ENCODE results near the gene NPM3.

The NPM3 gene

GRCh38 chr10:101782811-101783735, at the start of gene NPM3:
TSS of gene NPM3 (minus strand) at chr10:101783446. CDS start at chr10:101783390, 56 bp downstream.
- in situ Hi-C loops (cut with MboI; ENCODE audit: low sequenced_read_pairs): loop anchor here (25.0 kb wide), 1 partner anchor 171 kb away; no protein-coding TSS in a partner anchor

GRCh38 chr10:101832325-101832771, 49.1 kb upstream of the NPM3 start:
- in situ Hi-C loops (cut with MboI; ENCODE audit: low sequenced_read_pairs): loop anchor here (25.0 kb wide), 1 partner anchor 180 kb away; no protein-coding TSS in a partner anchor

GRCh38 chr10:101831169-101831811, 48.0 kb upstream of the NPM3 start:
- in situ Hi-C loops (cut with MboI; ENCODE audit: low sequenced_read_pairs): loop anchor here (25.0 kb wide), 1 partner anchor 181 kb away; no protein-coding TSS in a partner anchor

GRCh38 chr10:101830322-101831168, 47.3 kb upstream of the NPM3 start:
- in situ Hi-C loops (cut with MboI; ENCODE audit: low sequenced_read_pairs): loop anchor here (25.0 kb wide), 1 partner anchor 182 kb away; no protein-coding TSS in a partner anchor

- in situ Hi-C loops (cut with MboI; ENCODE audit: low sequenced_read_pairs): loop anchor here (25.0 kb wide), 1 partner anchor 183 kb away; no protein-coding TSS in a partner anchor
These were observed 46.5 kb upstream of the NPM3 start for GRCh38 chr10:101829561-101830315.

- in situ Hi-C loops (cut with MboI; ENCODE audit: low sequenced_read_pairs): loop anchor here (25.0 kb wide), 1 partner anchor 183 kb away; no protein-coding TSS in a partner anchor
These were observed 45.7 kb upstream of the NPM3 start for GRCh38 chr10:101828766-101829551.

- in situ Hi-C loops (cut with MboI; ENCODE audit: low sequenced_read_pairs): loop anchor here (25.0 kb wide), 1 partner anchor 184 kb away; no protein-coding TSS in a partner anchor
These were observed 44.8 kb upstream of the NPM3 start for GRCh38 chr10:101827919-101828600.

GRCh38 chr10:101826852-101827434, 43.7 kb upstream of the NPM3 start:
- in situ Hi-C loops (cut with MboI; ENCODE audit: low sequenced_read_pairs): loop anchor here (25.0 kb wide), 1 partner anchor 185 kb away; no protein-coding TSS in a partner anchor

GRCh38 chr10:101824736-101825135, 41.5 kb upstream of the NPM3 start:
- in situ Hi-C loops (cut with MboI; ENCODE audit: low sequenced_read_pairs): loop anchor here (25.0 kb wide), 1 partner anchor 188 kb away; no protein-coding TSS in a partner anchor

GRCh38 chr10:101818872-101819633, 35.8 kb upstream of the NPM3 start:
- in situ Hi-C loops (cut with MboI; ENCODE audit: low sequenced_read_pairs): no loop called here

GRCh38 chr10:101818119-101818871, 35.0 kb upstream of the NPM3 start, which contains the start of gene OGA:
TSS of gene OGA (minus strand) at chr10:101818444. CDS start at chr10:101818022, 422 bp downstream.
- in situ Hi-C loops (cut with MboI; ENCODE audit: low sequenced_read_pairs): no loop called here

- in situ Hi-C loops (cut with MboI; ENCODE audit: low sequenced_read_pairs): no loop called here
These were observed 34.3 kb upstream of the NPM3 start for GRCh38 chr10:101817337-101818118.

GRCh38 chr10:101816913-101817336, 33.7 kb upstream of the NPM3 start:
- in situ Hi-C loops (cut with MboI; ENCODE audit: low sequenced_read_pairs): no loop called here

- in situ Hi-C loops (cut with MboI; ENCODE audit: low sequenced_read_pairs): no loop called here
These were observed 33.1 kb upstream of the NPM3 start for GRCh38 chr10:101816376-101816775.

GRCh38 chr10:101814466-101815071, 31.3 kb upstream of the NPM3 start:
- in situ Hi-C loops (cut with MboI; ENCODE audit: low sequenced_read_pairs): no loop called here
